HEK293 (cell line): ENCODE measurements around the gene RPS10.
A peak's percentile ranks its signal among the peaks of the same experiment; 100 is the strongest.

Experiments
- CTCF ChIA-PET: fragments of 350-600 bp; formaldehyde crosslinking; extraction: SDS; loops from one replicate; lab custom pipeline; 2021; ENCODE audit warnings: antibody characterized with exemption; lab: Yijun Ruan, JAX
- POLR2A ChIA-PET: fragments of 300-600 bp; formaldehyde crosslinking; extraction: SDS; loops from one replicate; lab custom pipeline; 2020; ENCODE audit warnings: antibody characterized with exemption, inconsistent platforms; lab: Yijun Ruan, JAX
- H3K27ac ChIP-seq: fragments of 200-500 bp; sonication (Bioruptor generic); 2 replicates; pipeline ENCODE4 v1.5.1; 2014; ENCODE audit warnings: low read depth, low read length, control low read depth, inconsistent platforms; ENCODE audit errors: extremely low read depth
- H3K36me3 ChIP-seq, 2 experiments: fragments of 200-500 bp in 1 of 2; sonication (Bioruptor generic) in 1 of 2; 1 replicate in 1 of 2; 2 replicates in 1 of 2; pipeline ENCODE4 v1.5.1; 2014 to 2017; ENCODE audit warnings: inconsistent platforms in 2 of 2, low read length in 2 of 2; ENCODE audit not compliant: control insufficient read depth in 2 of 2, insufficient read depth in 1 of 2
- H3K4me1 ChIP-seq: fragments of 200-500 bp; sonication (Bioruptor generic); 2 replicates; pipeline ENCODE4 v1.5.1; 2014; ENCODE audit warnings: mild to moderate bottlenecking, low read length, inconsistent platforms; ENCODE audit not compliant: control insufficient read depth, insufficient read depth
- H3K4me3 ChIP-seq: 2 replicates; pipeline ENCODE4 v1.5.1; 2011; ENCODE audit warnings: low read depth, mild to moderate bottlenecking, control low read depth, low read length, moderate library complexity
- H3K9me3 ChIP-seq: fragments of 200-500 bp; sonication (Bioruptor generic); 2 replicates; pipeline ENCODE4 v1.5.1; 2014; ENCODE audit warnings: low read depth, low read length, inconsistent platforms; ENCODE audit not compliant: control insufficient read depth, insufficient read depth
- EGR2 ChIP-seq: fragments of 450-650 bp; formaldehyde crosslinking; IDR thresholded peaks from 2 replicates; pipeline ENCODE4 v1.5.1; 2016; ENCODE audit warnings: low read depth, missing biosample characterization, missing genetic modification characterization
- FEZF1 ChIP-seq: fragments of 450-650 bp; formaldehyde crosslinking; IDR thresholded peaks from 2 replicates; pipeline ENCODE4 v1.5.1; 2016; ENCODE audit warnings: missing biosample characterization, missing genetic modification characterization
- GLIS1 ChIP-seq: fragments of 450-650 bp; formaldehyde crosslinking; IDR thresholded peaks from 2 replicates; pipeline ENCODE4 v1.5.1; 2016; ENCODE audit warnings: missing biosample characterization, missing genetic modification characterization
- HOXA7 ChIP-seq: sonication (generic); formaldehyde crosslinking; IDR thresholded peaks from 2 replicates; pipeline ENCODE4 v1.8.1; 2022; ENCODE audit warnings: missing genetic modification reagents, borderline replicate concordance
- HOXD13 ChIP-seq: sonication (generic); formaldehyde crosslinking; IDR thresholded peaks from 2 replicates; pipeline ENCODE4 v1.8.0; 2022; ENCODE audit warnings: missing genetic modification reagents, borderline replicate concordance
- IKZF3 ChIP-seq: fragments of 450-650 bp; IDR thresholded peaks from 2 replicates; pipeline ENCODE4 v1.5.0; 2018; ENCODE audit warnings: missing biosample characterization, mild to moderate bottlenecking, missing genetic modification characterization, moderate library complexity
- KLF16 ChIP-seq: fragments of 450-650 bp; formaldehyde crosslinking; IDR thresholded peaks from 2 replicates; pipeline ENCODE4 v1.5.1; 2017; ENCODE audit warnings: missing biosample characterization, missing genetic modification characterization
- SCRT1 ChIP-seq: fragments of 450-650 bp; formaldehyde crosslinking; IDR thresholded peaks from 2 replicates; pipeline ENCODE4 v1.5.1; 2016; ENCODE audit warnings: missing biosample characterization, missing genetic modification characterization, borderline replicate concordance
- ZFHX2 ChIP-seq: fragments of 450-650 bp; formaldehyde crosslinking; conservative IDR thresholded peaks from 2 replicates; pipeline ENCODE4 v1.5.1; 2016; ENCODE audit warnings: missing biosample characterization, missing genetic modification characterization
- ZFP3 ChIP-seq: fragments of 450-650 bp; formaldehyde crosslinking; IDR thresholded peaks from 2 replicates; pipeline ENCODE4 v1.5.1; 2016; ENCODE audit warnings: low read depth, missing biosample characterization, missing genetic modification characterization
- ZFP41 ChIP-seq: fragments of 450-650 bp; formaldehyde crosslinking; IDR thresholded peaks from 2 replicates; pipeline ENCODE4 v1.5.1; 2016; ENCODE audit warnings: missing biosample characterization, missing genetic modification characterization, borderline replicate concordance
- ZNF248 ChIP-seq: fragments of 450-650 bp; formaldehyde crosslinking; IDR thresholded peaks from 2 replicates; pipeline ENCODE4 v1.5.1; 2017; ENCODE audit warnings: missing biosample characterization, missing genetic modification characterization
- ZNF341 ChIP-seq: fragments of 450-650 bp; formaldehyde crosslinking; IDR thresholded peaks from 2 replicates; pipeline ENCODE4; 2016; ENCODE audit warnings: low read depth, missing biosample characterization, missing genetic modification characterization
- ZNF600 ChIP-seq: fragments of 450-650 bp; formaldehyde crosslinking; IDR thresholded peaks from 2 replicates; pipeline ENCODE4 v1.5.1; 2016; ENCODE audit warnings: missing biosample characterization, missing genetic modification characterization
- ZNF624 ChIP-seq: fragments of 450-650 bp; formaldehyde crosslinking; IDR thresholded peaks from 2 replicates; pipeline ENCODE4 v1.5.1; 2017; ENCODE audit warnings: missing biosample characterization, missing genetic modification characterization
- ZNF664 ChIP-seq: fragments of 450-650 bp; formaldehyde crosslinking; IDR thresholded peaks from 2 replicates; pipeline ENCODE4 v1.5.1; 2016; ENCODE audit warnings: missing biosample characterization, missing genetic modification characterization
- ZNF785 ChIP-seq: fragments of 450-650 bp; formaldehyde crosslinking; IDR thresholded peaks from 2 replicates; pipeline ENCODE4 v1.5.1; 2016; ENCODE audit warnings: missing biosample characterization, missing genetic modification characterization
- TF ChIP-seq, protein P1 (sequence below): fragments of 450-650 bp; formaldehyde crosslinking; IDR thresholded peaks from 2 replicates; pipeline ENCODE4 v1.5.1; 2016; ENCODE audit warnings: missing biosample characterization, missing genetic modification characterization
- TF ChIP-seq, protein P2 (sequence below): fragments of 450-650 bp; formaldehyde crosslinking; IDR thresholded peaks from 2 replicates; pipeline ENCODE4; 2016; ENCODE audit warnings: missing biosample characterization, missing genetic modification characterization
- TF ChIP-seq, protein P3 (sequence below): fragments of 450-650 bp; formaldehyde crosslinking; IDR thresholded peaks from 2 replicates; pipeline ENCODE4 v1.5.1; 2017; ENCODE audit warnings: missing biosample characterization, missing genetic modification characterization
- TF ChIP-seq, protein P4 (sequence below): fragments of 450-650 bp; formaldehyde crosslinking; IDR thresholded peaks from 2 replicates; pipeline ENCODE4 v1.5.1; 2016; ENCODE audit warnings: missing biosample characterization, missing genetic modification characterization
- TF ChIP-seq, protein P5 (sequence below): sonication (generic); formaldehyde crosslinking; IDR thresholded peaks from 2 replicates; pipeline ENCODE4 v1.8.1; 2022; ENCODE audit warnings: mild to moderate bottlenecking, moderate library complexity, missing genetic modification reagents

RPS10 gene

DNA sequence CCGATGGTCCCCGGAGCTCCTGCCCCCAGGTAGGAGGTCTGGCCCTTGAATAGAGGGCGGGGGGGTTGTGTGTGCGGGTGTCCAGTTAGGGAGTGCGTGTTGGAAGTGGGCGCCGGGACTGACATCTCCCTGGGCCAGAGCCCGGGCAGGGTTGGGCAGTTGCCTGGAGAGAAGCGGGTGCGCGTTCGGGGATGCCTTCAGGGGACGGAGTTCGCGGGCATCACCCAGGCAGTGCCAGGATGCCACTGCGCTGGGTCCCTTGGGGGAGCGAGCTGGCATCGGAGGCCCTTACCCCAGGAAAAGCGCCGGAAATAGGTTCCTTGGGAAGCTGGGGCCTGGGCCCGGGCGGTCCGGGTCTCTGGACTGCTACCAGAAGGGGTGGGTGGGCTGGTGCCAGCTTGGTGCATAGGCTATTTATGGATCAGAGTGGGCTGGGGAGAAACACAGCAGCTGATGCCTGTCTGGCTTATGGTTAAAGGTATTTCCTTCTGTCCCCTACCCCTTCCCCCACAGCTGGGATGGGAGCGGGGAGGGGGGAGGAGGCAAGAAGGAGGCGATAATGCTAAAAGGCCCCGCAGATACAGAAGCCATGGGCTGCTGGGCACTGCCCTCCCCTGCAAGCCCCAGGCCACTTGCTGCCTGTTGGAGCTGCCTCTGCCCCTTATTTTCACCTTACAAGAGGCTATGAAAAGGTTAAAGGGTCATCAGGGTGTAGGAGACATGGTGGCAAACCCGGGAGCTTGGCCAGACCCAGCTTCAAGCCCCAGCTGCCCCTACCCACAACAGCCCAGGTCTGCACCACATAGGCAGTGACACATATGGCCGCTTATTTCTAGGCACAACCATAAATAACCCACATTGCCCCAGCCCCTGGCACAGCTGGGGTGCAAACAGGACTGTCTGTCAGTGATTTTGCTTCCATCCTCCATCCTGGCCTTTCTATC is 40.6 kb upstream of the RPS10 start:
- Histone ChIP-seq H3K4me3 (peak overlapping the region; percentile 40), H3K27ac (no peak overlapping the region), H3K9me3 (no peaks in the 10 kb centered on the region), H3K4me1 (no peaks in the 10 kb centered on the region), H3K36me3 (no peaks in the 10 kb centered on the region)
- POLR2A ChIA-PET, result interaction anchor here (1.0 to 2.0 kb wide), 2 partner anchors 9 to 40 kb away, joined by 7 read pairs; partner anchors contain the start of gene RPS10
- TF ChIP-seq ZNF600, result peak; percentile 47; the same call in 1 of the 2 replicates
- TF ChIP-seq KLF16 (tag by site-specific recombination), result no peak
- peak; percentile 14; the same call in 1 of the 2 replicates for TF ChIP-seq ZFHX2 (tag by site-specific recombination)
- TF ChIP-seq EGR2 (tag by site-specific recombination), result peak; percentile 52
- TF ChIP-seq, protein P1, sequence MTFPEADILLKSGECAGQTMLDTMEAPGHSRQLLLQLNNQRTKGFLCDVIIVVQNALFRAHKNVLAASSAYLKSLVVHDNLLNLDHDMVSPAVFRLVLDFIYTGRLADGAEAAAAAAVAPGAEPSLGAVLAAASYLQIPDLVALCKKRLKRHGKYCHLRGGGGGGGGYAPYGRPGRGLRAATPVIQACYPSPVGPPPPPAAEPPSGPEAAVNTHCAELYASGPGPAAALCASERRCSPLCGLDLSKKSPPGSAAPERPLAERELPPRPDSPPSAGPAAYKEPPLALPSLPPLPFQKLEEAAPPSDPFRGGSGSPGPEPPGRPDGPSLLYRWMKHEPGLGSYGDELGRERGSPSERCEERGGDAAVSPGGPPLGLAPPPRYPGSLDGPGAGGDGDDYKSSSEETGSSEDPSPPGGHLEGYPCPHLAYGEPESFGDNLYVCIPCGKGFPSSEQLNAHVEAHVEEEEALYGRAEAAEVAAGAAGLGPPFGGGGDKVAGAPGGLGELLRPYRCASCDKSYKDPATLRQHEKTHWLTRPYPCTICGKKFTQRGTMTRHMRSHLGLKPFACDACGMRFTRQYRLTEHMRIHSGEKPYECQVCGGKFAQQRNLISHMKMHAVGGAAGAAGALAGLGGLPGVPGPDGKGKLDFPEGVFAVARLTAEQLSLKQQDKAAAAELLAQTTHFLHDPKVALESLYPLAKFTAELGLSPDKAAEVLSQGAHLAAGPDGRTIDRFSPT (tag by site-specific recombination), result peak; percentile 79
- CTCF ChIA-PET, result interaction anchor here (0.5 kb wide), 2 partner anchors 444 to 1000 kb away, joined by 3 read pairs; no protein-coding TSS in a partner anchor

DNA sequence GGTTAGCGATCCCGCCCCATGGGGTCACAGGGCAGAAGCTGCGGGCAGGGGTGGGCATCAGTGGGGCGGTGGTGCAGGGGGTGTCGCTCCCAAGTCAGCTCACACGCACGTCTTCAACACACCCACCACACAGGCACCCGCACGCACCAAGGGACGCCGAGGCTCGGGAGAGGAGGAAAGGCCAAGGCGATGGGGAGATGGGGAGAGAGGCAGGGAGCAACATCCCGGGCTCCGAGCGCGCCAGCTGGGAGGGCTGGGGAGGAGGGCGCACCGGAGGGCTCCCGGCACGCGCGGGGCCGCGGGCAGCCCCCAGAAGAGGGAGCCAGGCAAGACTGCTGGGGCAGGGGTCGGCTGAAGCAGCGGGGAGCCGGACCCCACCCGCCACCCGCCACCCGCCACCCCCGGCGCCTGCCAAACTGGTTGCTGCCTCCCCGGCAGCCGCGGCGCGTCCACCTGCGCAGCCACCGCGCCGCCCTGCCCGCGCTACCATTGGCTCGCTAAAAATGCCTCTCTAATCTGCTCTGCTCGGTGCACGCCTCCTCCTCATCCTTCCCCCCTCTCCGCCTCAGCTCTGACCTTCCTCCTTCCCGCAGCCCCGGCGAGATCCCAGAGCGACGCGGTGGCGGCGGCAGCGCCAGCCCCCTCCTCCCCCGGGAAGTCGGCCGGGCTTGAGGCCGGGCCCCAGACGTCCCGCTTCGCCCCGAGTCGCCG is 39.8 kb upstream of the RPS10 start, which contains the start of gene PACSIN1:
PACSIN1 (plus strand) TSS at position 546 of the 711 bp plus-strand sequence. CDS start 60,230 bp downstream, outside the sequence.
- peak within 1 kb of the TSS; percentile 40 for H3K4me3 ChIP-seq
- CTCF ChIA-PET, result interaction anchor here (0.5 to 0.6 kb wide), 3 partner anchors 15 to 1001 kb away, joined by 3 read pairs; no protein-coding TSS in a partner anchor
- H3K27ac ChIP-seq, result no peak within 1 kb of the TSS; the same call in 1 of the 2 replicates
- H3K4me1 ChIP-seq, result no peaks in the 10 kb centered on the region
- no peaks in the 10 kb centered on the region for H3K9me3 ChIP-seq
- POLR2A ChIA-PET, result interaction anchor here (1.0 to 2.0 kb wide), 2 partner anchors 10 to 40 kb away, joined by 7 read pairs; partner anchors contain the start of gene RPS10
- no peaks in the 10 kb centered on the region for H3K36me3 ChIP-seq
- TF ChIP-seq ZNF341 (no peak), ZNF785 (tag by site-specific recombination) (no peak), FEZF1 (tag by site-specific recombination) (no peak), GLIS1 (tag by site-specific recombination) (0 out of 2 replicates have a peak, but pooled peaks have one; percentile 11), ZNF624 (no peak), ZNF248 (tag by site-specific recombination) (no peak), SCRT1 (tag by site-specific recombination) (no peak), ZFP41 (tag by site-specific recombination) (no peak), HOXD13 (no peak), IKZF3 (tag by site-specific recombination) (0 out of 2 replicates have a peak, but pooled peaks have one; percentile 7), ZNF664 (no peak), HOXA7 (no peak), ZFP3 (tag by site-specific recombination) (no peak)
- TF ChIP-seq, protein P2, sequence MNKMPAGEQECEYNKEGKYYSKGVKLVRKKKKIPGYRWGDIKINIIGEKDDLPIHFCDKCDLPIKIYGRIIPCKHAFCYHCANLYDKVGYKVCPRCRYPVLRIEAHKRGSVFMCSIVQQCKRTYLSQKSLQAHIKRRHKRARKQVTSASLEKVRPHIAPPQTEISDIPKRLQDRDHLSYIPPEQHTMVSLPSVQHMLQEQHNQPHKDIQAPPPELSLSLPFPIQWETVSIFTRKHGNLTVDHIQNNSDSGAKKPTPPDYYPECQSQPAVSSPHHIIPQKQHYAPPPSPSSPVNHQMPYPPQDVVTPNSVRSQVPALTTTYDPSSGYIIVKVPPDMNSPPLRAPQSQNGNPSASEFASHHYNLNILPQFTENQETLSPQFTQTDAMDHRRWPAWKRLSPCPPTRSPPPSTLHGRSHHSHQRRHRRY (tag by site-specific recombination), result no peak
- TF ChIP-seq, protein P3, sequence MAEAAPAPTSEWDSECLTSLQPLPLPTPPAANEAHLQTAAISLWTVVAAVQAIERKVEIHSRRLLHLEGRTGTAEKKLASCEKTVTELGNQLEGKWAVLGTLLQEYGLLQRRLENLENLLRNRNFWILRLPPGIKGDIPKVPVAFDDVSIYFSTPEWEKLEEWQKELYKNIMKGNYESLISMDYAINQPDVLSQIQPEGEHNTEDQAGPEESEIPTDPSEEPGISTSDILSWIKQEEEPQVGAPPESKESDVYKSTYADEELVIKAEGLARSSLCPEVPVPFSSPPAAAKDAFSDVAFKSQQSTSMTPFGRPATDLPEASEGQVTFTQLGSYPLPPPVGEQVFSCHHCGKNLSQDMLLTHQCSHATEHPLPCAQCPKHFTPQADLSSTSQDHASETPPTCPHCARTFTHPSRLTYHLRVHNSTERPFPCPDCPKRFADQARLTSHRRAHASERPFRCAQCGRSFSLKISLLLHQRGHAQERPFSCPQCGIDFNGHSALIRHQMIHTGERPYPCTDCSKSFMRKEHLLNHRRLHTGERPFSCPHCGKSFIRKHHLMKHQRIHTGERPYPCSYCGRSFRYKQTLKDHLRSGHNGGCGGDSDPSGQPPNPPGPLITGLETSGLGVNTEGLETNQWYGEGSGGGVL (tag by site-specific recombination), result peak; percentile 85
- TF ChIP-seq, protein P4, sequence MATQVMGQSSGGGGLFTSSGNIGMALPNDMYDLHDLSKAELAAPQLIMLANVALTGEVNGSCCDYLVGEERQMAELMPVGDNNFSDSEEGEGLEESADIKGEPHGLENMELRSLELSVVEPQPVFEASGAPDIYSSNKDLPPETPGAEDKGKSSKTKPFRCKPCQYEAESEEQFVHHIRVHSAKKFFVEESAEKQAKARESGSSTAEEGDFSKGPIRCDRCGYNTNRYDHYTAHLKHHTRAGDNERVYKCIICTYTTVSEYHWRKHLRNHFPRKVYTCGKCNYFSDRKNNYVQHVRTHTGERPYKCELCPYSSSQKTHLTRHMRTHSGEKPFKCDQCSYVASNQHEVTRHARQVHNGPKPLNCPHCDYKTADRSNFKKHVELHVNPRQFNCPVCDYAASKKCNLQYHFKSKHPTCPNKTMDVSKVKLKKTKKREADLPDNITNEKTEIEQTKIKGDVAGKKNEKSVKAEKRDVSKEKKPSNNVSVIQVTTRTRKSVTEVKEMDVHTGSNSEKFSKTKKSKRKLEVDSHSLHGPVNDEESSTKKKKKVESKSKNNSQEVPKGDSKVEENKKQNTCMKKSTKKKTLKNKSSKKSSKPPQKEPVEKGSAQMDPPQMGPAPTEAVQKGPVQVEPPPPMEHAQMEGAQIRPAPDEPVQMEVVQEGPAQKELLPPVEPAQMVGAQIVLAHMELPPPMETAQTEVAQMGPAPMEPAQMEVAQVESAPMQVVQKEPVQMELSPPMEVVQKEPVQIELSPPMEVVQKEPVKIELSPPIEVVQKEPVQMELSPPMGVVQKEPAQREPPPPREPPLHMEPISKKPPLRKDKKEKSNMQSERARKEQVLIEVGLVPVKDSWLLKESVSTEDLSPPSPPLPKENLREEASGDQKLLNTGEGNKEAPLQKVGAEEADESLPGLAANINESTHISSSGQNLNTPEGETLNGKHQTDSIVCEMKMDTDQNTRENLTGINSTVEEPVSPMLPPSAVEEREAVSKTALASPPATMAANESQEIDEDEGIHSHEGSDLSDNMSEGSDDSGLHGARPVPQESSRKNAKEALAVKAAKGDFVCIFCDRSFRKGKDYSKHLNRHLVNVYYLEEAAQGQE (tag by site-specific recombination), result no peak
- TF ChIP-seq, protein P5, sequence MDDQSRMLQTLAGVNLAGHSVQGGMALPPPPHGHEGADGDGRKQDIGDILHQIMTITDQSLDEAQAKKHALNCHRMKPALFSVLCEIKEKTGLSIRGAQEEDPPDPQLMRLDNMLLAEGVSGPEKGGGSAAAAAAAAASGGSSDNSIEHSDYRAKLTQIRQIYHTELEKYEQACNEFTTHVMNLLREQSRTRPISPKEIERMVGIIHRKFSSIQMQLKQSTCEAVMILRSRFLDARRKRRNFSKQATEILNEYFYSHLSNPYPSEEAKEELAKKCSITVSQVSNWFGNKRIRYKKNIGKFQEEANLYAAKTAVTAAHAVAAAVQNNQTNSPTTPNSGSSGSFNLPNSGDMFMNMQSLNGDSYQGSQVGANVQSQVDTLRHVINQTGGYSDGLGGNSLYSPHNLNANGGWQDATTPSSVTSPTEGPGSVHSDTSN (CRISPR knock-in tag), result no peak
